22Rv1 (cell line): ENCODE results near the gene PLXNA2.

Source experiments
- ZFX ChIP-seq: fragments of 450-650 bp; IDR thresholded peaks from 2 replicates; pipeline ENCODE4 v1.6.1; 2017; ENCODE audit warnings: antibody characterized with exemption, borderline replicate concordance
- TF ChIP-seq, protein P1 (sequence below): fragments of 450-650 bp; IDR thresholded peaks from 2 replicates; pipeline ENCODE4 v1.5.1; 2017; ENCODE audit warnings: mild to moderate bottlenecking

DNA sequence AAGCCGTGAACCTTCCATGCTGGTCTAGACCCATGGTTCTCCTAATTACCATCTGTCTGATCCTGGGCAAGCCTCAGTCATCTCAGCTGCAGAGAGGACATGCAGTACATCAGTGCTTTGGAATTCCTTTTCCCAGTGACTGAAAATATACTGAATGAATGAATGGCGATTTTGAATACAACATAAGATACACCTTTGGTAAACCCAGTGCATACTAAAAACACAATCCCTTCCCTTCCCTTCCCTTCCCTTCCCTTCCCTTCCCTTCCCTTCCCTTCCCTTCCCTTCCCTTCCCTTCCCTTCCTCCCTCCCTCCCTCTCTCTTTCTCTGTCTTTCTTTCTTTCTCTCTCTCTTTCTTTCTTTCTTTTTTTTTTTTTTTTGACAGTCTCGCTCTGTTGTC is 21.3 kb upstream of the PLXNA2 start:
- TF ChIP-seq, protein P1, sequence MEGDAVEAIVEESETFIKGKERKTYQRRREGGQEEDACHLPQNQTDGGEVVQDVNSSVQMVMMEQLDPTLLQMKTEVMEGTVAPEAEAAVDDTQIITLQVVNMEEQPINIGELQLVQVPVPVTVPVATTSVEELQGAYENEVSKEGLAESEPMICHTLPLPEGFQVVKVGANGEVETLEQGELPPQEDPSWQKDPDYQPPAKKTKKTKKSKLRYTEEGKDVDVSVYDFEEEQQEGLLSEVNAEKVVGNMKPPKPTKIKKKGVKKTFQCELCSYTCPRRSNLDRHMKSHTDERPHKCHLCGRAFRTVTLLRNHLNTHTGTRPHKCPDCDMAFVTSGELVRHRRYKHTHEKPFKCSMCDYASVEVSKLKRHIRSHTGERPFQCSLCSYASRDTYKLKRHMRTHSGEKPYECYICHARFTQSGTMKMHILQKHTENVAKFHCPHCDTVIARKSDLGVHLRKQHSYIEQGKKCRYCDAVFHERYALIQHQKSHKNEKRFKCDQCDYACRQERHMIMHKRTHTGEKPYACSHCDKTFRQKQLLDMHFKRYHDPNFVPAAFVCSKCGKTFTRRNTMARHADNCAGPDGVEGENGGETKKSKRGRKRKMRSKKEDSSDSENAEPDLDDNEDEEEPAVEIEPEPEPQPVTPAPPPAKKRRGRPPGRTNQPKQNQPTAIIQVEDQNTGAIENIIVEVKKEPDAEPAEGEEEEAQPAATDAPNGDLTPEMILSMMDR: no peak
- no peak for TF ChIP-seq ZFX
